Midbrain (tissue), 1 donor: ENCODE measurements around the gene FCGBP.
"Not testable (repeated sequence)": the region's sequence is repeated elsewhere in the genome, so short reads cannot be mapped to it uniquely, and the experiment has no call there.

Source experiments
- DNase-seq: peaks from one replicate; lab custom pipeline; 2025; lab: John Stamatoyannopoulos, UW

The FCGBP gene

GRCh38 chr19:39890755-39891551 lies 43.5 kb downstream of the FCGBP start:
- DNase-seq, result no peak

GRCh38 chr19:39889872-39890754 lies 44.3 kb downstream of the FCGBP start:
- DNase-seq, result not testable (repeated sequence)

DNA sequence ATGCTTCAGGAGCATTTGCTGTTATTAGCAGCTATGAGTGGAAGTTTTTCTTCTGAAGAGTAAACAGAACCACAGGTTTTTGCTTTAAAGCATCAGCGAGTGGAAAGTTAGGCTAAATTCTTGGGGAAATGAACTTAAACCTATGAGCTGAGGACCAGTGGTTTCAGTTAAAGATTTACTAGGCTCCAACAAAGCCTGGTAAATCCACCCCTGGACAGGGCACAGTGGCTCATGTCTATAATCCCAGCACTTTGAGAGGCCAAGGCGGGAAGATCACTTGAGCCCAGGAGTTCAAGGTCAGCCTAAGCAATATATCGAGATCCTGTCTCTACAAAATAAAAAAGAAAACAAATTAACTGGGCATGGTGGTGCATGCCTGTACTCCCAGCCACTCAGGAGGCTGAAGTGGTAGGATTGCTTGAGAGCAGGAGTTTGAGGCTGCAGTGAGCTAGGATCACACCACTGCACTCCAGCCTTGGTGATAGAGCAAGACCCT lies 46.9 kb downstream of the FCGBP start:
- DNase-seq, result not testable (repeated sequence)

GRCh38 chr19:39885821-39886554 lies 48.4 kb downstream of the FCGBP start:
- DNase-seq, result not testable (repeated sequence)

- not testable (repeated sequence) for DNase-seq
Observed at GRCh38 chr19:39884721-39885120, 49.7 kb downstream of the FCGBP start.
